Common myeloid progenitor, CD34-positive (primary cell): Measurements from ENCODE around the gene GSTM3.
A peak's percentile ranks its signal among the peaks of the same experiment; 100 is the strongest.

Source experiments
- CTCF ChIA-PET: fragments of 350-600 bp; sonication (Branson Sonifier 250); formaldehyde crosslinking; loops from one replicate; lab custom pipeline; 2021; ENCODE audit warnings: antibody characterized with exemption; lab: Charles Lee
- POLR2A ChIA-PET: fragments of 350-600 bp; sonication (Branson Sonifier 250); formaldehyde crosslinking; loops from one replicate; lab custom pipeline; 2021; ENCODE audit warnings: antibody characterized with exemption; lab: Charles Lee
- DNase-seq, 3 donors: peaks; one replicate each; pipeline versions ENCODE4 v3.0.0 to v3.0.0-alpha.2; 2013
- H3K27ac ChIP-seq, 2 experiments: 1 replicate in 1 of 2; 2 replicates in 1 of 2; pipeline ENCODE4 v1.7.0; 2013; ENCODE audit warnings: inconsistent platforms in 2 of 2, low read length in 2 of 2, mild to moderate bottlenecking in 2 of 2, low read depth in 1 of 2, moderate library complexity in 1 of 2; ENCODE audit not compliant: severe bottlenecking in 2 of 2, insufficient read depth in 1 of 2, poor library complexity in 1 of 2
- H3K27me3 ChIP-seq, 5 experiments: replicated peaks in 2 of 5; 1 replicate in 3 of 5; 2 replicates in 2 of 5; pipeline versions ENCODE4 v1.6.1 to v1.7.0; 2013; ENCODE audit warnings: low read length in 4 of 5, mild to moderate bottlenecking in 2 of 5, moderate library complexity in 2 of 5, inconsistent platforms in 1 of 5; ENCODE audit not compliant: insufficient read depth in 5 of 5, control insufficient read depth in 4 of 5
- H3K36me3 ChIP-seq, 4 experiments: 1 replicate in 2 of 4; 2 replicates in 2 of 4; pipeline versions ENCODE4 v1.6.1 to v1.7.0; 2013; ENCODE audit warnings: low read length in 3 of 4, control low read depth in 1 of 4, mild to moderate bottlenecking in 1 of 4; ENCODE audit not compliant: control insufficient read depth in 4 of 4, insufficient read depth in 4 of 4
- H3K4me1 ChIP-seq, 4 experiments: 1 replicate in 3 of 4; 2 replicates in 1 of 4; pipeline versions ENCODE4 v1.6.1 to v1.7.1; 2013; ENCODE audit warnings: low read length in 3 of 4, mild to moderate bottlenecking in 3 of 4, control low read depth in 1 of 4, inconsistent platforms in 1 of 4, moderate library complexity in 1 of 4; ENCODE audit not compliant: control insufficient read depth in 4 of 4, insufficient read depth in 4 of 4; ENCODE audit errors: control extremely low read depth in 1 of 4
- H3K4me3 ChIP-seq, 7 experiments: 1 replicate in 4 of 7; 2 replicates in 3 of 7; pipeline versions ENCODE4 v1.5.1 to v1.7.0; 2013; ENCODE audit warnings: mild to moderate bottlenecking in 7 of 7, low read length in 6 of 7, moderate library complexity in 6 of 7, inconsistent platforms in 2 of 7, low read depth in 2 of 7, control low read depth in 1 of 7; ENCODE audit not compliant: insufficient read depth in 4 of 7, control insufficient read depth in 1 of 7; ENCODE audit errors: extremely low read depth in 1 of 7
- H3K9me3 ChIP-seq, 5 experiments: 1 replicate in 4 of 5; 2 replicates in 1 of 5; pipeline versions ENCODE4 v1.6.1 to v1.7.1; 2013; ENCODE audit warnings: low read length in 4 of 5, mild to moderate bottlenecking in 2 of 5, inconsistent platforms in 1 of 5, low read depth in 1 of 5, moderate library complexity in 1 of 5; ENCODE audit not compliant: control insufficient read depth in 4 of 5, insufficient read depth in 2 of 5; ENCODE audit errors: control extremely low read depth in 1 of 5
- WGBS: methylation state at CpG from one replicate; pipeline ENCODE4 v1.1.5; 2013; ENCODE audit not compliant: insufficient coverage; 5-methylcytosine and 5-hydroxymethylcytosine counted together

The GSTM3 gene

DNA sequence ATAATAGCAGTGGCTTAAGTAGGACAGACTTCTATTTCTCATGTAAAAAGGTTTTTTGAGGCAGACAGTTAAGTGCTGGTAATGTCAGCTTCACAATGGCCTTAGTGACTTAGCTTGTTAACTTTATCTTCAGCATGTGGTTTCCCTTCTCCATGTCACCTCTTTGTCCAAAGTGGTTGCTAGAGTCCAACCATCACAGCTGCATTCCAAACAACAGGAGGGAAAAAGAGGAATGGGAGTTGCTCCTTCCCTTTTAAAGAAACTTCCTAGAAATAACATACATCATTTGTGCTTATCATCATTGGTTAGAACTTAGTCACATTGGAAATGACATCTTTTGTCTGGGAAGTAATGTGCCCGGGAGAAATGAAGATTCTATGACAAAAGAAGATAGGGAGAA lies 18.9 kb downstream of the GSTM3 start:
- no peak overlapping the region for H3K4me3 ChIP-seq
- ChIA-PET POLR2A (no interaction called here), CTCF (no interaction called here)
- no CpG with 5 or more reads among the region's 1 CpG for WGBS
- peaks cover 0 to 2% (median 0%) of the 10 kb centered on the region in 4 experiments for H3K4me1 ChIP-seq
- no peak for DNase-seq
- H3K27me3 ChIP-seq: no peaks in the 10 kb centered on the region
- no peak overlapping the region for H3K27ac ChIP-seq
- peaks cover 0 to 15% (median 2%) of the 10 kb centered on the region in 5 experiments for H3K9me3 ChIP-seq
- H3K36me3 ChIP-seq: no peaks in the 10 kb centered on the region

DNA sequence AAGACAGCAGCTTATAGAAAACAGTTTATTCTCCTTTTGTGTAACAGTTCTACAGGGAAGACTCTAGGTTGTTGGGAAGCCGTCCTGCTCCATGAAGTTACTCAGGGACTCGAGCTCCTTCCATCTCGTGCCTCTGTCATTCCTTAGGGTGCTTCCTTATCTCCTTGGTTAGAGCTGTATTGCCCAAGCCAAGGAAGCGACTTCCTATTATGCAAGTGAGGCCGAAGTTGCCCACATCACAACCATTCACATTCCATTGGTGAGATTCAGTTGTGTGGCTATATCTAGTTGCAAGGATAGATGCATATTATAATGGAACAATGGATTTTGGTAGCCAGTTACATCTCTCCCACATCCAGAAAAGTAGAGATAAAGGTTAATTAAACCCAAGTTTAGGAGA lies 19.8 kb downstream of the GSTM3 start:
- CTCF ChIA-PET: interaction anchor here (1.3 kb wide), 1 partner anchor 85 kb away, joined by 3 read pairs; no protein-coding TSS in a partner anchor
- no peak overlapping the region for H3K27ac ChIP-seq
- POLR2A ChIA-PET: no interaction called here
- peaks cover 0 to 9% (median 2%) of the 10 kb centered on the region in 5 experiments for H3K9me3 ChIP-seq
- no peaks in the 10 kb centered on the region for H3K27me3 ChIP-seq
- no peak overlapping the region for H3K4me3 ChIP-seq
- 100% methylated on average over 2 of the region's 5 CpGs for WGBS
- H3K4me1 ChIP-seq: peaks cover 0 to 2% (median 0%) of the 10 kb centered on the region in 4 experiments
- H3K36me3 ChIP-seq: no peaks in the 10 kb centered on the region
- DNase-seq: no peak

- Histone ChIP-seq H3K36me3 (no peaks in the 10 kb centered on the region), H3K4me3 (no peak overlapping the region), H3K27me3 (no peaks in the 10 kb centered on the region), H3K9me3 (no peaks in the 10 kb centered on the region), H3K27ac (no peak overlapping the region), H3K4me1 (peaks cover 0 to 2% (median 0%) of the 10 kb centered on the region in 4 experiments)
- 77% methylated on average over 4 of the region's 5 CpGs for WGBS
- CTCF ChIA-PET: interaction anchor here (0.9 to 1.3 kb wide), 2 partner anchors 68 to 184 kb away, joined by 3 to 4 read pairs; no protein-coding TSS in a partner anchor
- POLR2A ChIA-PET: no interaction called here
- peak in 2 of 3 donors; percentile 48 to 52 for DNase-seq
Observed at GRCh38 chr1:109719337-109719837, 21.5 kb downstream of the GSTM3 start.

GRCh38 chr1:109718495-109718894 lies 22.3 kb downstream of the GSTM3 start:
- Histone ChIP-seq H3K4me3 (no peak overlapping the region), H3K27ac (no peak overlapping the region), H3K9me3 (no peaks in the 10 kb centered on the region), H3K27me3 (no peaks in the 10 kb centered on the region), H3K36me3 (no peaks in the 10 kb centered on the region), H3K4me1 (peaks cover 0 to 2% (median 0%) of the 10 kb centered on the region in 4 experiments)
- DNase-seq: no peak
- 100% methylated on average over 2 of the region's 2 CpGs for WGBS
- CTCF ChIA-PET: interaction anchor here (1.3 kb wide), 1 partner anchor 183 kb away, joined by 3 read pairs; no protein-coding TSS in a partner anchor
- POLR2A ChIA-PET: no interaction called here

GRCh38 chr1:109717729-109718128 lies 23.1 kb downstream of the GSTM3 start:
- ChIA-PET CTCF (interaction anchor here (1.3 to 1.9 kb wide), 3 partner anchors 9 to 182 kb away, joined by 3 to 6 read pairs (median 3); no protein-coding TSS in a partner anchor), POLR2A (no interaction called here)
- H3K36me3 ChIP-seq: no peaks in the 10 kb centered on the region
- no peak overlapping the region for H3K27ac ChIP-seq
- no peaks in the 10 kb centered on the region for H3K9me3 ChIP-seq
- WGBS: 85% methylated on average over 4 of the region's 5 CpGs
- no peaks in the 10 kb centered on the region for H3K27me3 ChIP-seq
- H3K4me1 ChIP-seq: peaks cover 0 to 2% (median under 1%) of the 10 kb centered on the region in 4 experiments
- H3K4me3 ChIP-seq: no peak overlapping the region
- DNase-seq: no peak

DNA sequence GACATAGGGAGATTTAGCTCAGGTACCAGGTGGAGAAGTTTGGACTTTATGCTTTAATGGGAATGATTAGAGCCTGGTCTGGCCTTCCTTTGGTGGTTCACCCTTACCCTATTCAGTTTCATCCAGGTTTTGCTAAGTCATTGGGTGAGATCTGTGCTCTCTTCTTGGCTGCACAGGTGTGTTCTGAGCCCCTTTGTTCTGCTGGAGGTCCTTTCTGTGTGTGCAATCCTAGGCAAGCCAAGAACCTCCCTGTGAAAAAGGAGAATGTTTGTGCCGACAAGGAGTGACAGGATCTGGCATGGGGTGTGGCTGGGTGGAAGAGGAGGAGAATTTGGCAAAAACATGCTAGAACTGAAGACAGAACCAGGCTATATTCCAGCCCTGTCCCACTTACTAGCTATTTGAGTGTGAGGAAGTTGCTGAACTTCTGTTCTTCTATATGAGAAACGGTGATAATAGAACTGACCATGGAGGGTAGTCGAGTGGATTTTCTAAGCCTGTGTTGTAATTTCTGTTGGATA lies 24.2 kb downstream of the GSTM3 start:
- Histone ChIP-seq H3K36me3 (no peaks in the 10 kb centered on the region), H3K4me3 (no peak overlapping the region), H3K9me3 (no peaks in the 10 kb centered on the region), H3K27me3 (no peaks in the 10 kb centered on the region), H3K4me1 (peaks cover 0 to 8% (median 5%) of the 10 kb centered on the region in 4 experiments), H3K27ac (no peak overlapping the region)
- ChIA-PET POLR2A (no interaction called here), CTCF (interaction anchor here (0.9 to 1.9 kb wide), 3 partner anchors 56 to 267 kb away, joined by 3 to 6 read pairs (median 4); partner anchors contain the start of gene AHCYL1)
- DNase-seq: no peak
- WGBS: 100% methylated on average over 3 of the region's 3 CpGs

DNA sequence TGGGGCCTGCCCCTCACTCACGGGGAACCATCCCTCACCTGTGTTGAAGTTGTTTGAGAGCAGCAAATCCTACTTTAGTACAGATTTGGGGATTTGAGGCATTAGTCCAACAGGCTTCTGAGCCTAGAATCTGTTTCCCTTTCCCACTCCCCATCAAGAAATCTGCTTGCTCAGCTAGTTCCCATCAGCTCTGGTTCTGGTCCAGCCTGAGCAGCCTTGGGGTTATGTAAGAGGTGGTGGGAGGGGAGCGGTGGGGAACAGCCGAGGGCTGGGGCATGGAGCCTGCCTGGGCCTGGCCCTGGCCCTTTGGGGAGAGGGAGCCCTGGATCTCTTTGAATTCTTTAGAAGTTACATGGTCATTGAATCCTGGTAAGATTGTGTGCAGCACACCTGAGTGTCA lies 24.7 kb downstream of the GSTM3 start:
- peaks cover 0 to 8% (median 5%) of the 10 kb centered on the region in 4 experiments for H3K4me1 ChIP-seq
- H3K9me3 ChIP-seq: no peaks in the 10 kb centered on the region
- 81% methylated on average over 3 of the region's 3 CpGs for WGBS
- H3K4me3 ChIP-seq: no peak overlapping the region
- CTCF ChIA-PET: interaction anchor here (1.9 kb wide), 1 partner anchor 57 kb away, joined by 6 read pairs; no protein-coding TSS in a partner anchor
- DNase-seq: no peak
- H3K36me3 ChIP-seq: no peaks in the 10 kb centered on the region
- no peaks in the 10 kb centered on the region for H3K27me3 ChIP-seq
- POLR2A ChIA-PET: no interaction called here
- H3K27ac ChIP-seq: no peak overlapping the region
